GM10266 (cell line): ENCODE results near the gene DSCAM.

Source experiments
- DNase-seq: peaks from one replicate; pipeline ENCODE4 v3.0.0; 2012; ENCODE audit errors: extremely low spot score
- CTCF ChIP-seq: IDR thresholded peaks from 2 replicates; pipeline ENCODE4 v1.5.1; 2012; ENCODE audit warnings: mild to moderate bottlenecking, low read depth; ENCODE audit not compliant: control insufficient read depth, insufficient read depth; ENCODE audit errors: missing control alignments

DSCAM gene

GRCh38 chr21:40134731-40135492 lies 712.0 kb downstream of the DSCAM start:
- no peak for TF ChIP-seq CTCF
- no peak for DNase-seq

GRCh38 chr21:40130476-40130875 lies 716.5 kb downstream of the DSCAM start:
- TF ChIP-seq CTCF = no peak
- no peak for DNase-seq

DNA sequence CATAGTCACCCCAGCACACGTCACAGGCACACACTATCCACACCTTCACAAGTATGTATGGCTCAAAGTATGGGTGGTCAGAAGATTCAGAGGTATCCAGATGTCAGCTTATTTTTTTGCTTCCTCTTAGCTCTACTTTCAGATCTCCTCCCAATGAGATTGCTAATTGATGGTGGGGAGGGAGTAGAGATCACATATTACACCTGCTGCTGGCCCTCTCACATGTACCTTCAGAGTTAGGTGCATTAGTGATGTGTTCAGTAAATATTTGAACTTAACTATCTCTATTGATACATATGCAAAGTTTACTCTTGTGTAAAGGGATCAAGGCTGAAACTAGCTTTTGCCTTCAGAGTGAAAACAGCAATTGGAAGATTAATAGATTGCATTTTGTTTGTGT lies 717.1 kb downstream of the DSCAM start:
- DNase-seq = no peak
- TF ChIP-seq CTCF = no peak

GRCh38 chr21:40128891-40129290 lies 718.1 kb downstream of the DSCAM start:
- TF ChIP-seq CTCF = no peak
- no peak for DNase-seq

DNA sequence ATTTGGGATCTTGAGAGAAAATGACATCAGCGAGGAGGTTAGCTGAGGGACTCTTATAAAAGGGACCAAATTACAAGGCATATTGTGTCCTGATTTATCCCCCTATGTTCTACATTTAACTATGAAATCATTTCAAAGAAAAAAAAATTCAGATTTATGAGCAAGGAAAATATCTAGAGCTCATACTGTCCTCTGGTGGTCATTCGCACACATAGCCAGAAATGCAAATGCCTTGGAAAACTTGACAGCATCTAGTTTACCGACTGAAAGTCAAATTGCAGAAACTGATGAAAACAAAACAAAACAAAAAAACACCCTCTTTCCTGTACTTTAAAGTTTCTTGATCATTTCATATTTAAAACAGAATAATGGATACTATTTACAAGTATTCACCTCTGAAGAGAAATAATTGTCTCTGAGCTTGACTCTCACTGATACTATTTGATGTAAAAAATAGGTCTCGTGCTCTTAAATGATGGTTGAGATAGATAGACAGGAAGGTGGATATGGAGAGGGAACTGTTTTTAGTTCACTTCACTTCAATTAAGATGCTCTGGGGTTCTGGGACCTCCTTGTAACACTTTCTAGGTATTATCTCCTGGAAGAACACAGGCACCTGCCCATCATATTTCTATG lies 725.9 kb downstream of the DSCAM start:
- no peak for DNase-seq
- peak; percentile 24 for TF ChIP-seq CTCF

DNA sequence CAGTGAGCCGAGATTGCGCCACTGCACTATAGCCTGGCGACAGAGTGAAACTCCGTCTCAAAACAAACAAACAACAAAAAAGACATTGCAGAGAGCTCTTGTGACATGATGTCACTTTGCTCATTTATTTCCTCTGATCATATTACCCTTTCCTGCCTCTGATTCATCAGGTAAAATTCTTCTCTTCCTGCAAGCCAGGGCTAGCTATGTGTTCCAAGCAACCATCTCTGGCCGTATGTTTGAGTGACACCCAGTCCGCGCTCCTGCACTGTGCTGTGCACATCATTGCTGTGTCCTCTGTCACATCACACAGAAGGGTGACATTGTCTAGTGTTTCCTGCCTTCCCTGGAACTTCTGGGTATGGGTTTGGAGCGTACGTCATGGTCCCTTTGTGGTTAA lies 728.4 kb downstream of the DSCAM start:
- DNase-seq = no peak
- no peak for TF ChIP-seq CTCF

GRCh38 chr21:40117236-40117635 lies 729.7 kb downstream of the DSCAM start:
- TF ChIP-seq CTCF = no peak
- no peak for DNase-seq
